ENCODE data around the gene MAPK10. TPM values are rescaled to one million over a fixed set of nuclear protein-coding genes. Genes with fewer than 3 reads are reported as not detected.

MAPK10 gene
- total RNA-seq, 1 experiment from 2014 or later, result 5.3 TPM

GRCh38 chr4:86313656-86314055, 46.2 kb downstream of the MAPK10 start:
- ChIA-PET CTCF (no interaction called here), POLR2A (no interaction called here)
- Mint-ChIP-seq H3K9me3 (ENCODE audit: unreplicated experiment) (no peaks in the 10 kb centered on the region), H3K36me3 (ENCODE audit: insufficient read depth, unreplicated experiment) (peaks cover under 1% of the 10 kb centered on the region), H3K4me1 (ENCODE audit: insufficient read depth, unreplicated experiment) (no peaks in the 10 kb centered on the region), H3K4me3 (ENCODE audit: unreplicated experiment) (no peak overlapping the region), H3K27ac (ENCODE audit: low read depth, unreplicated experiment) (no peak overlapping the region), H3K27me3 (ENCODE audit: insufficient read depth, unreplicated experiment) (no peaks in the 10 kb centered on the region)
- BruUV-seq (replicated peaks), result no TSS peak
- intact Hi-C loops (cut with micrococcal nuclease), result no loop called here
- no peak for DNase-seq (ENCODE audit: unreplicated experiment)
- TF ChIP-seq CTCF (IDR thresholded peaks at IDR 0.05; ENCODE audit: unreplicated experiment), result no peak

GRCh38 chr4:86307432-86307831, 52.4 kb downstream of the MAPK10 start:
- ChIA-PET CTCF (interaction anchor here (0.6 kb wide), 1 partner anchor 64 kb away, joined by 4 read pairs; no protein-coding TSS in a partner anchor), POLR2A (interaction anchor here (1.0 kb wide), 1 partner anchor 12 kb away, joined by 3 read pairs; no protein-coding TSS in a partner anchor)
- H3K4me3 Mint-ChIP-seq (ENCODE audit: unreplicated experiment), result no peak overlapping the region
- H3K36me3 Mint-ChIP-seq (ENCODE audit: insufficient read depth, unreplicated experiment), result no peaks in the 10 kb centered on the region
- H3K9me3 Mint-ChIP-seq (ENCODE audit: unreplicated experiment), result no peaks in the 10 kb centered on the region
- intact Hi-C loops (cut with micrococcal nuclease), result no loop called here
- DNase-seq (ENCODE audit: unreplicated experiment), result peak; percentile 25
- no peaks in the 10 kb centered on the region for H3K27me3 Mint-ChIP-seq (ENCODE audit: insufficient read depth, unreplicated experiment)
- H3K27ac Mint-ChIP-seq (ENCODE audit: low read depth, unreplicated experiment), result no peak overlapping the region
- no TSS peak for BruUV-seq (replicated peaks)
- peaks cover 8% of the 10 kb centered on the region for H3K4me1 Mint-ChIP-seq (ENCODE audit: insufficient read depth, unreplicated experiment)
- no peak for TF ChIP-seq CTCF (IDR thresholded peaks at IDR 0.05; ENCODE audit: unreplicated experiment)

GRCh38 chr4:86306816-86307215, 53.0 kb downstream of the MAPK10 start:
- ChIA-PET CTCF (no interaction called here), POLR2A (interaction anchor here (1.0 kb wide), 1 partner anchor 13 kb away, joined by 3 read pairs; no protein-coding TSS in a partner anchor)
- intact Hi-C loops (cut with micrococcal nuclease), result no loop called here
- Mint-ChIP-seq H3K36me3 (ENCODE audit: insufficient read depth, unreplicated experiment) (no peaks in the 10 kb centered on the region), H3K4me1 (ENCODE audit: insufficient read depth, unreplicated experiment) (peaks cover 8% of the 10 kb centered on the region), H3K27ac (ENCODE audit: low read depth, unreplicated experiment) (no peak overlapping the region), H3K9me3 (ENCODE audit: unreplicated experiment) (no peaks in the 10 kb centered on the region), H3K27me3 (ENCODE audit: insufficient read depth, unreplicated experiment) (no peaks in the 10 kb centered on the region), H3K4me3 (ENCODE audit: unreplicated experiment) (no peak overlapping the region)
- DNase-seq (ENCODE audit: unreplicated experiment), result peak; percentile 16
- TF ChIP-seq CTCF (IDR thresholded peaks at IDR 0.05; ENCODE audit: unreplicated experiment), result no peak
- BruUV-seq (replicated peaks), result no TSS peak

GRCh38 chr4:86302830-86303229, 57.0 kb downstream of the MAPK10 start:
- Mint-ChIP-seq H3K4me1 (ENCODE audit: insufficient read depth, unreplicated experiment) (peaks cover 8% of the 10 kb centered on the region), H3K4me3 (ENCODE audit: unreplicated experiment) (no peak overlapping the region), H3K27me3 (ENCODE audit: insufficient read depth, unreplicated experiment) (no peaks in the 10 kb centered on the region), H3K9me3 (ENCODE audit: unreplicated experiment) (no peaks in the 10 kb centered on the region), H3K36me3 (ENCODE audit: insufficient read depth, unreplicated experiment) (no peaks in the 10 kb centered on the region), H3K27ac (ENCODE audit: low read depth, unreplicated experiment) (no peak overlapping the region)
- intact Hi-C loops (cut with micrococcal nuclease), result no loop called here
- POLR2A ChIA-PET, result no interaction called here
- CTCF ChIA-PET, result no interaction called here
- BruUV-seq (replicated peaks), result no TSS peak
- no peak for TF ChIP-seq CTCF (IDR thresholded peaks at IDR 0.05; ENCODE audit: unreplicated experiment)
- no peak for DNase-seq (ENCODE audit: unreplicated experiment)
